Body of pancreas (tissue), 4 donors: ENCODE results near the gene CXCR1. TPM values are rescaled to one million over a fixed set of nuclear protein-coding genes. Genes with fewer than 3 reads are reported as not detected.

Source experiments
- ATAC-seq: fragments of 150-250 bp; one replicate; pipeline ENCODE4 v1.9.1; 2016
- DNase-seq, 4 donors: peaks; one replicate each; pipeline ENCODE4 v3.0.0-alpha.2; 2019
- H3K27ac ChIP-seq, 4 donors: fragments of 200-600 bp; sonication (generic); 1 replicate in 3 of 4; 2 replicates in 1 of 4; pipeline versions ENCODE4 v1.5.1 to v1.6.1; 2016 to 2019; ENCODE audit warnings: mild to moderate bottlenecking in 1 of 4, mixed read lengths in 1 of 4, moderate library complexity in 1 of 4
- H3K27me3 ChIP-seq, 2 donors: fragments of 200-600 bp; sonication (generic); one replicate each; pipeline ENCODE4 v1.6.0; 2016; ENCODE audit warnings: mild to moderate bottlenecking in 1 of 2
- H3K36me3 ChIP-seq, 2 donors: fragments of 200-600 bp; sonication (generic); replicated peaks in 1 of 2; 2 replicates each; pipeline ENCODE4 v1.5.1; 2016; ENCODE audit warnings: low read depth in 2 of 2; ENCODE audit not compliant: insufficient read depth in 1 of 2
- H3K4me1 ChIP-seq: fragments of 200-600 bp; sonication (generic); one replicate; pipeline ENCODE4 v1.6.0; 2016
- H3K4me3 ChIP-seq, 2 donors: fragments of 200-600 bp; sonication (generic); 1 replicate in 1 of 2; 2 replicates in 1 of 2; pipeline ENCODE4 v1.5.1; 2016 to 2019
- H3K9me3 ChIP-seq, 3 donors: fragments of 200-600 bp; sonication (generic); 1 replicate in 2 of 3; 2 replicates in 1 of 3; pipeline ENCODE4 v1.5.1; 2016
- CTCF ChIP-seq, 7 experiments: fragments of 450-650 bp in 4 of 7; fragments of 200-600 bp in 3 of 7; sonication (generic) in 3 of 7; IDR thresholded peaks; one replicate each; pipeline ENCODE4 v1.5.1; 2016 to 2019; ENCODE audit warnings: antibody characterized with exemption in 7 of 7
- POLR2A ChIP-seq, 3 donors: fragments of 450-650 bp; IDR thresholded peaks; one replicate each; pipeline ENCODE4 v1.6.1; 2016; ENCODE audit warnings: antibody characterized with exemption in 3 of 3, mild to moderate bottlenecking in 2 of 3
- WGBS, 2 donors: methylation state at CpG; one replicate each; pipeline ENCODE4 v1.1.5; 2017; 5-methylcytosine and 5-hydroxymethylcytosine counted together
- intact Hi-C: fragments of 100-400 bp; cut with DNase I; formaldehyde crosslinking; loops from one replicate; pipeline ENCODE4 v1.15.1; 2023
- total RNA-seq, 2 donors: library from RNA; depleted of rRNA; stranded (reverse); fragments of >200 nt; gene quantifications; one replicate each; pipeline ENCODE4 v1.1.0, GENCODE V29; 2016

CXCR1 gene
- total RNA-seq, 2 donors from 2014 or later, result not detected

GRCh38 chr2:218130377-218130776 lies 36.4 kb downstream of the CXCR1 start:
- H3K36me3 ChIP-seq, result no peaks in the 10 kb centered on the region
- no peak overlapping the region for H3K4me3 ChIP-seq
- H3K27me3 ChIP-seq, result no peaks in the 10 kb centered on the region
- no peak for TF ChIP-seq CTCF (IDR thresholded peaks at IDR 0.05)
- no peak for TF ChIP-seq POLR2A (IDR thresholded peaks at IDR 0.05)
- WGBS, 2 donors, result 80 to 87% methylated on average over 2 of the region's 2 CpGs
- intact Hi-C loops, result no loop called here
- DNase-seq (no peak), ATAC-seq (no peak)
- H3K9me3 ChIP-seq, result no peaks in the 10 kb centered on the region
- no peak overlapping the region for H3K27ac ChIP-seq
- H3K4me1 ChIP-seq, result no peaks in the 10 kb centered on the region

- ATAC-seq (no peak), DNase-seq (no peak)
- H3K9me3 ChIP-seq, result no peaks in the 10 kb centered on the region
- H3K27me3 ChIP-seq, result no peaks in the 10 kb centered on the region
- H3K36me3 ChIP-seq, result no peaks in the 10 kb centered on the region
- no peaks in the 10 kb centered on the region for H3K4me1 ChIP-seq
- H3K27ac ChIP-seq, result no peak overlapping the region
- TF ChIP-seq CTCF (IDR thresholded peaks at IDR 0.05), result no peak
- TF ChIP-seq POLR2A (IDR thresholded peaks at IDR 0.05), result no peak
- intact Hi-C loops, result no loop called here
- H3K4me3 ChIP-seq, result no peak overlapping the region
- 83 to 88% methylated on average over 6 of the region's 6 CpGs for WGBS, 2 donors
Measured at GRCh38 chr2:218129458-218130135, 37.2 kb downstream of the CXCR1 start.

GRCh38 chr2:218128781-218129457 lies 37.8 kb downstream of the CXCR1 start:
- DNase-seq (no peak), ATAC-seq (no peak)
- TF ChIP-seq CTCF (IDR thresholded peaks at IDR 0.05) (no peak), POLR2A (IDR thresholded peaks at IDR 0.05) (no peak)
- H3K9me3 ChIP-seq, result no peaks in the 10 kb centered on the region
- no peaks in the 10 kb centered on the region for H3K27me3 ChIP-seq
- no peak overlapping the region for H3K4me3 ChIP-seq
- no peaks in the 10 kb centered on the region for H3K36me3 ChIP-seq
- intact Hi-C loops, result no loop called here
- H3K27ac ChIP-seq, result no peak overlapping the region
- 67 to 69% methylated on average over 6 of the region's 6 CpGs for WGBS, 2 donors
- no peaks in the 10 kb centered on the region for H3K4me1 ChIP-seq

- ATAC-seq, result no peak
- H3K36me3 ChIP-seq, result no peaks in the 10 kb centered on the region
- 64 to 72% methylated on average over 3 of the region's 3 CpGs for WGBS, 2 donors
- no peaks in the 10 kb centered on the region for H3K4me1 ChIP-seq
- DNase-seq, result no peak
- H3K27ac ChIP-seq, result no peak overlapping the region
- TF ChIP-seq CTCF (IDR thresholded peaks at IDR 0.05) (no peak), POLR2A (IDR thresholded peaks at IDR 0.05) (no peak)
- no peaks in the 10 kb centered on the region for H3K9me3 ChIP-seq
- H3K4me3 ChIP-seq, result no peak overlapping the region
- H3K27me3 ChIP-seq, result no peaks in the 10 kb centered on the region
- intact Hi-C loops, result no loop called here
Measured at GRCh38 chr2:218127929-218128455, 38.8 kb downstream of the CXCR1 start.
